Smooth muscle cell (in vitro differentiated cells): ENCODE measurements around the gene CACHD1. TPM values are rescaled to one million over a fixed set of nuclear protein-coding genes. Genes with fewer than 3 reads are reported as not detected.

ENCODE experiments used
- DNase-seq: peaks from one replicate; lab custom pipeline; 2025; ENCODE audit not compliant: unreplicated experiment; lab: John Stamatoyannopoulos, UW
- H2AFZ ChIP-seq: fragments of 200-600 bp; sonication (generic); 2 replicates; pipeline ENCODE4 v1.6.0; 2016; ENCODE audit warnings: antibody characterized with exemption, low read depth, mild to moderate bottlenecking
- H3F3A ChIP-seq: fragments of 200-600 bp; sonication (generic); 2 replicates; pipeline ENCODE4 v1.6.0; 2017; ENCODE audit warnings: antibody characterized with exemption, low read depth
- H3K27ac ChIP-seq: fragments of 200-600 bp; sonication (generic); 2 replicates; pipeline ENCODE4 v1.5.1; 2016; ENCODE audit warnings: low read depth, mild to moderate bottlenecking
- H3K27me3 ChIP-seq: fragments of 200-600 bp; sonication (generic); 2 replicates; pipeline ENCODE4 v1.6.1; 2016; ENCODE audit warnings: low read depth, mild to moderate bottlenecking
- H3K36me3 ChIP-seq: fragments of 200-600 bp; sonication (generic); 2 replicates; pipeline ENCODE4 v1.5.1; 2016; ENCODE audit warnings: low read depth
- H3K4me1 ChIP-seq: fragments of 200-600 bp; sonication (generic); 2 replicates; pipeline ENCODE4 v1.5.1; 2016; ENCODE audit warnings: low read depth
- H3K4me2 ChIP-seq: fragments of 200-600 bp; sonication (generic); 2 replicates; pipeline ENCODE4 v1.6.0; 2016; ENCODE audit warnings: mild to moderate bottlenecking
- H3K4me3 ChIP-seq: fragments of 200-600 bp; sonication (generic); 2 replicates; pipeline ENCODE4 v1.5.1; 2016; ENCODE audit warnings: mild to moderate bottlenecking
- H3K79me2 ChIP-seq: fragments of 200-600 bp; sonication (generic); 2 replicates; pipeline ENCODE4 v1.6.0; 2016; ENCODE audit warnings: low read depth, mild to moderate bottlenecking
- H3K9ac ChIP-seq: fragments of 200-600 bp; sonication (generic); 2 replicates; pipeline ENCODE4 v1.6.0; 2016; ENCODE audit warnings: low read depth
- H3K9me3 ChIP-seq: fragments of 200-600 bp; sonication (generic); replicated peaks from 2 replicates; pipeline ENCODE4 v1.5.1; 2016; ENCODE audit warnings: low read depth
- H4K20me1 ChIP-seq: fragments of 200-600 bp; sonication (generic); 2 replicates; pipeline ENCODE4 v1.6.0; 2016; ENCODE audit warnings: low read depth
- WGBS: methylation state at CpG from one replicate; pipeline ENCODE4 v1.1.7; 2016; ENCODE audit warnings: low lambda C conversion rate; 5-methylcytosine and 5-hydroxymethylcytosine counted together
- polyA plus RNA-seq: library from polyadenylated mRNA; unstranded; fragments of >200 nt; fragmentation: Nextera tagmentation; extraction: Ambion mirVana; gene quantifications from 2 replicates; pipeline ENCODE4 v1.2.1, GENCODE V29; 2016
- total RNA-seq: library from RNA; depleted of rRNA; stranded (reverse); fragments of >200 nt; gene quantifications from 2 replicates; pipeline ENCODE4 v1.2.3, GENCODE V29; 2014
- TF ChIP-seq, protein P1 (sequence below): fragments of 200-600 bp; sonication (generic); IDR thresholded peaks from 2 replicates; pipeline ENCODE4 v1.5.1; 2017; ENCODE audit warnings: borderline replicate concordance, mild to moderate bottlenecking, antibody characterized with exemption; ENCODE audit not compliant: insufficient read depth, poor library complexity, severe bottlenecking

Gene CACHD1
- total and polyA plus RNA-seq, 2 experiments from 2014 or later = 12.9 to 20.8 TPM

DNA sequence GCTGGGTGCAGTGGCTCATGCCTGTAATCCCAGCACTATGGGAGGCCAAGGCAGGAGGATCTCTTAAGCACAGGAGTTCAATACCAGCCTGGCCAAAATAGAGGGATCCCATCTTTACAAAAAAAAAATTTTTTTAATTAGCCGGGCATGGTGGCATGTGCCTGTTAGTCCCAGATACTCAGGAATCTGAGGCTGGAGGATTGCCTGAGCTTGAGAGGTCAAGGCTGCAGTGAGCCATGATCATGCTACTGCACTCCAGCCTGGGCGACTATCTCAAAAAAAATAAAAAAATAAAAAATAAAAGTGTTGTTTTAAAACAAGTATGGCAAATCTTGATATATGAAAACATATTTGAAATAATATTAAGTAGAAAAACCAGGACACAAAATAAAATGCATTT lies 44.4 kb upstream of the CACHD1 start:
- Histone ChIP-seq H3F3A (no peaks in the 10 kb centered on the region), H3K4me3 (no peak overlapping the region), H3K27me3 (no peaks in the 10 kb centered on the region), H4K20me1 (no peaks in the 10 kb centered on the region), H3K9ac (no peak overlapping the region), H3K36me3 (no peaks in the 10 kb centered on the region), H3K79me2 (no peaks in the 10 kb centered on the region), H3K4me2 (no peak overlapping the region), H2AFZ (no peak overlapping the region), H3K4me1 (no peaks in the 10 kb centered on the region), H3K27ac (no peak overlapping the region), H3K9me3 (no peaks in the 10 kb centered on the region)
- TF ChIP-seq, protein P1, sequence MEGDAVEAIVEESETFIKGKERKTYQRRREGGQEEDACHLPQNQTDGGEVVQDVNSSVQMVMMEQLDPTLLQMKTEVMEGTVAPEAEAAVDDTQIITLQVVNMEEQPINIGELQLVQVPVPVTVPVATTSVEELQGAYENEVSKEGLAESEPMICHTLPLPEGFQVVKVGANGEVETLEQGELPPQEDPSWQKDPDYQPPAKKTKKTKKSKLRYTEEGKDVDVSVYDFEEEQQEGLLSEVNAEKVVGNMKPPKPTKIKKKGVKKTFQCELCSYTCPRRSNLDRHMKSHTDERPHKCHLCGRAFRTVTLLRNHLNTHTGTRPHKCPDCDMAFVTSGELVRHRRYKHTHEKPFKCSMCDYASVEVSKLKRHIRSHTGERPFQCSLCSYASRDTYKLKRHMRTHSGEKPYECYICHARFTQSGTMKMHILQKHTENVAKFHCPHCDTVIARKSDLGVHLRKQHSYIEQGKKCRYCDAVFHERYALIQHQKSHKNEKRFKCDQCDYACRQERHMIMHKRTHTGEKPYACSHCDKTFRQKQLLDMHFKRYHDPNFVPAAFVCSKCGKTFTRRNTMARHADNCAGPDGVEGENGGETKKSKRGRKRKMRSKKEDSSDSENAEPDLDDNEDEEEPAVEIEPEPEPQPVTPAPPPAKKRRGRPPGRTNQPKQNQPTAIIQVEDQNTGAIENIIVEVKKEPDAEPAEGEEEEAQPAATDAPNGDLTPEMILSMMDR = no peak
- no peak for DNase-seq
- 96% methylated on average over 2 of the region's 2 CpGs for WGBS

DNA sequence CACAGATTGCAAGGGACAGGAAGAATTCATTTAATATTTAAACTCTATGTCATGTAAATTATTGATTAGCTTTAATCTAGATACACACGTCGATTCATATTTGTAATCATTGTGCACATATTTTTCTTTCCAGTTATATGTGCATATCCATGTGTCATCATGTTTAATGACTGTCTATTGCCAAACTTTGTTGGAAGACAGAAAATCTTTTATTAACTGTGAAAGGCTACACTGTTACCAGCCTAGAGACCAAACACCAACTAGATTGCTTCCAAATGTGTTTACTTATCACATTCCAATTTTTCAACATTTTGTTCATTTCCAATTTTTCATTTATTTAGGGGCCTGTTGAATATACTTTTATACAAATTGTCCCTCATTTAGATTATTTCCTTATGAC lies 43.2 kb upstream of the CACHD1 start:
- WGBS = 99% methylated on average over 2 of the region's 2 CpGs
- no peaks in the 10 kb centered on the region for H3K4me1 ChIP-seq
- H3K27ac ChIP-seq = no peak overlapping the region
- H3K4me2 ChIP-seq = no peak overlapping the region
- no peaks in the 10 kb centered on the region for H3K79me2 ChIP-seq
- no peak overlapping the region for H2AFZ ChIP-seq
- no peaks in the 10 kb centered on the region for H3K9me3 ChIP-seq
- no peaks in the 10 kb centered on the region for H3K27me3 ChIP-seq
- no peaks in the 10 kb centered on the region for H3F3A ChIP-seq
- TF ChIP-seq, protein P1 = no peak
- no peak overlapping the region for H3K9ac ChIP-seq
- DNase-seq = no peak
- no peak overlapping the region for H3K4me3 ChIP-seq
- H4K20me1 ChIP-seq = no peaks in the 10 kb centered on the region
- no peaks in the 10 kb centered on the region for H3K36me3 ChIP-seq

DNA sequence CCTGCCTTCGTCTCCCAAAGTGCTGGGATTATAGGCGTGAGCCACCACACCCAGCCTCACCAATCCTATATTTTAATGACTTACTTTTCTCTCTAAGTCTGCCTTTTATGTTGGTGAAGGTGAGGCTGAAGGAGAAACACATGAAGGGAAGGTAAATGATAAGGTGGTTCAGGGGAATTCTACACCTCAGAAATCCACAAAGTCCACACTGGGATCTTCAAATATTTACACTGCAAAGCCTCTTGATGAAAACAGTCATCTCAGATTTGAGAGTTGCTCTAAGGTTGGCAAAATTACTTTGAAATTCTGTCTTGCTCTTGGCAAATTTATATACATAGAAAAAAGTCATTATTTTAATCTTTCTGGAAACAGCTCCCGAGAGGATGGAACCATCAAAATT lies 42.0 kb upstream of the CACHD1 start:
- WGBS = 82% methylated on average over 3 of the region's 3 CpGs
- H2AFZ ChIP-seq = no peak overlapping the region
- no peaks in the 10 kb centered on the region for H3K4me1 ChIP-seq
- no peak overlapping the region for H3K9ac ChIP-seq
- TF ChIP-seq, protein P1 = no peak
- no peaks in the 10 kb centered on the region for H4K20me1 ChIP-seq
- H3K79me2 ChIP-seq = no peaks in the 10 kb centered on the region
- no peaks in the 10 kb centered on the region for H3K9me3 ChIP-seq
- H3K4me2 ChIP-seq = no peak overlapping the region
- no peaks in the 10 kb centered on the region for H3K36me3 ChIP-seq
- H3K4me3 ChIP-seq = no peak overlapping the region
- H3F3A ChIP-seq = no peaks in the 10 kb centered on the region
- H3K27me3 ChIP-seq = no peaks in the 10 kb centered on the region
- H3K27ac ChIP-seq = no peak overlapping the region
- DNase-seq = no peak

DNA sequence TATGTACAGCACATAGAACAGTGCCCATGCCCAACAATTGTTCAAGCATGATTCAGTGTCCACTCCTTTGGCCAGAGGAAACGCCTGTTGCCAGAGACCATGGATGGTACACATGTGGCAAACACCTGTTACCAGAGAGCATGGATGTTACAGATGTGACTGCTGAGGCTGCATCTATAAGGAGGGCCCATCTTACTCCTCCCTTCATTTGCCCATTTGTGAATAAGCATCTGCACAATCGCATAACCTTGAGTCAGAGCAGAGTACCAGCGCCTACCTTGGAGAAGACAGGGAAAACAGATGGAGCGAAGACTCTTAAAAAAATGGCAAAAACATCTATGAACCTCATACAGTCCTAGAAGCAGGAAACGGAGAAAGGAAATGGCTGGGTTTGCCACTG lies 36.6 kb upstream of the CACHD1 start:
- Histone ChIP-seq H3K4me3 (no peak overlapping the region), H4K20me1 (no peaks in the 10 kb centered on the region), H3K9me3 (no peaks in the 10 kb centered on the region), H3K4me2 (no peak overlapping the region), H3K9ac (no peak overlapping the region), H3K36me3 (no peaks in the 10 kb centered on the region), H3F3A (no peaks in the 10 kb centered on the region), H2AFZ (no peak overlapping the region), H3K27me3 (no peaks in the 10 kb centered on the region), H3K4me1 (no peaks in the 10 kb centered on the region), H3K79me2 (no peaks in the 10 kb centered on the region), H3K27ac (no peak overlapping the region)
- TF ChIP-seq, protein P1 = no peak
- WGBS = 93% methylated on average over 5 of the region's 5 CpGs
- no peak for DNase-seq
